ENCODE data around the gene TRMO.
A peak's percentile ranks its signal among the peaks of the same experiment; 100 is the strongest.

Gene TRMO

DNA sequence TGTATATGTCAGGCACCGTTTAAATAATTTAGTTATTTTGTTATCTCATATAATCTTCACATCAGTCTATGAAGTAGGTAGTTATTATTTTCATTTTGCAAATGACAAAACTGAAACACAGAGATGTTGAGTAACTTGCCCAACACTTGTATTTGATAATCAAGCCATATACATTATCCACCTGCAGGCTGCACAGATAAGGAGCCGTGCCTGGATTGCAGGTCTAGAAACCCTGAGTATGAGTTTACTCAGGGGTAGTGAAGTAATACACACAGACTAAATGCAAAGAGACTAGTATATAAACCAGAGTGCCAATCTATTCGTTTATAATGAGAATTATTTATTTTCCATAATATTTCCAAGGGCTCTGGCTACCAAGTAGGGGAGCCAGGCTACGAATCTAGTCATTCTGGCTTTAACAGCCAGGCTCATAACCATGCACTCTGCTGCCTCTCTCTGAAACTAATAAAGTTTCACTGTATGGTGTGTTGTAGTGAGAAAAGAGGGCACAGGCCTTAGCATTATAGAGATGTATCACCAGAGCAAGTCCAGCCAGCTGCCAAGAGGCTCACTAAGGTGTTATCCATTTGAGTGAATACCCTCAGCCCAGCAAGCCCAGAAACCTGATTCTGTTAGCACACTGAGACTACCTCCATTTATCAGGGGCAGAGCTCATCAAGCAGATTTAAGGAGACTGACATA lies 11.1 kb upstream of the TRMO start:
- ChIA-PET POLR2A (interaction anchor here (2.4 to 2.8 kb wide), 2 partner anchors 11 to 49 kb away, joined by 10 to 12 read pairs; partner anchors contain the start of genes ANP32B and TRMO), CTCF (no interaction called here)
- DNase-seq (ENCODE audit: extremely low spot score) = no peak
- no peak for TF ChIP-seq FOXM1 (IDR thresholded peaks at IDR 0.05; ENCODE audit: borderline replicate concordance)
- TF ChIP-seq LEF1 (IDR thresholded peaks at IDR 0.05; ENCODE audit: borderline replicate concordance) = no peak
- no peak for TF ChIP-seq HDGF (IDR thresholded peaks at IDR 0.05; ENCODE audit: borderline replicate concordance)
- TF ChIP-seq FOXK2 (IDR thresholded peaks at IDR 0.05) = no peak

- POLR2A ChIA-PET = no interaction called here
- TF ChIP-seq, protein P1, sequence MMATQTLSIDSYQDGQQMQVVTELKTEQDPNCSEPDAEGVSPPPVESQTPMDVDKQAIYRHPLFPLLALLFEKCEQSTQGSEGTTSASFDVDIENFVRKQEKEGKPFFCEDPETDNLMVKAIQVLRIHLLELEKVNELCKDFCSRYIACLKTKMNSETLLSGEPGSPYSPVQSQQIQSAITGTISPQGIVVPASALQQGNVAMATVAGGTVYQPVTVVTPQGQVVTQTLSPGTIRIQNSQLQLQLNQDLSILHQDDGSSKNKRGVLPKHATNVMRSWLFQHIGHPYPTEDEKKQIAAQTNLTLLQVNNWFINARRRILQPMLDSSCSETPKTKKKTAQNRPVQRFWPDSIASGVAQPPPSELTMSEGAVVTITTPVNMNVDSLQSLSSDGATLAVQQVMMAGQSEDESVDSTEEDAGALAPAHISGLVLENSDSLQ (IDR thresholded peaks at IDR 0.05) = no peak
- TF ChIP-seq TARDBP (IDR thresholded peaks at IDR 0.05) (no peak), ARNT (IDR thresholded peaks at IDR 0.05) (no peak), ELF4 (IDR thresholded peaks at IDR 0.05) (no peak), SUZ12 (IDR thresholded peaks at IDR 0.05) (no peak)
- CTCF ChIA-PET = no interaction called here
- DNase-seq (ENCODE audit: extremely low spot score) = no peak
These were observed 8.7 kb upstream of the TRMO start for GRCh38 chr9:97930972-97931371.

DNA sequence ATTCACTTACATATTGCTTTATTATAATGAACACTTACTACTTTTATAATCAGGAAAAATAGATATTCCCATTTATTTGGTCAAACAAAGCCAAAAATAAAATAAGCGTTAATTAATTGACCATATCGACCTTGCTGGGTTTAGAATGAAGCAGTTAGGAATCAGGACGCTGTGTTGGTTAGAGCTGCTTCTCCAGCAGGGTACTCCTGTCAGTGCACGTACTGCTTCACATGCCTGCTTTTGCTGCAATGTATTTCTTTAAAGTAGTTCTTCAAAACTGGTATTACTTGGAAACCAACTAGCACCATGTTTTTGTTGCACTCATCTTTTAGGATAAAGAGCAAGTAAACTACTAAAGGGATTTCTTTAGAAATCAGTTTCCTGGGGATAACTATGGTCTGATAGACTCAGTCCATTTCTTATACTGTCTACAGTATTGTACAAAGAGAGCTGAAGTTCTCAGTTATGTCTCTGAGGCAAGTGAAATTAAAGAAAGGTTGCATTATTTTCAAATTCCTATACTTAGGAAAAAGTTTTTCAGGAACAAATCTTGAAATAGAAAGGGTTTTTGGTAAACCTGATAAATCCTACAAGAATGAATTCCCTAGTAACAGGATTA lies 6.8 kb upstream of the TRMO start:
- POLR2A ChIA-PET = no interaction called here
- DNase-seq (ENCODE audit: extremely low spot score) = no peak
- CTCF ChIA-PET = interaction anchor here (0.6 kb wide), 1 partner anchor 1046 kb away, joined by 3 read pairs; no protein-coding TSS in a partner anchor
- TF ChIP-seq ARNT (IDR thresholded peaks at IDR 0.05) (no peak), SP1 (IDR thresholded peaks at IDR 0.05) (no peak)

DNA sequence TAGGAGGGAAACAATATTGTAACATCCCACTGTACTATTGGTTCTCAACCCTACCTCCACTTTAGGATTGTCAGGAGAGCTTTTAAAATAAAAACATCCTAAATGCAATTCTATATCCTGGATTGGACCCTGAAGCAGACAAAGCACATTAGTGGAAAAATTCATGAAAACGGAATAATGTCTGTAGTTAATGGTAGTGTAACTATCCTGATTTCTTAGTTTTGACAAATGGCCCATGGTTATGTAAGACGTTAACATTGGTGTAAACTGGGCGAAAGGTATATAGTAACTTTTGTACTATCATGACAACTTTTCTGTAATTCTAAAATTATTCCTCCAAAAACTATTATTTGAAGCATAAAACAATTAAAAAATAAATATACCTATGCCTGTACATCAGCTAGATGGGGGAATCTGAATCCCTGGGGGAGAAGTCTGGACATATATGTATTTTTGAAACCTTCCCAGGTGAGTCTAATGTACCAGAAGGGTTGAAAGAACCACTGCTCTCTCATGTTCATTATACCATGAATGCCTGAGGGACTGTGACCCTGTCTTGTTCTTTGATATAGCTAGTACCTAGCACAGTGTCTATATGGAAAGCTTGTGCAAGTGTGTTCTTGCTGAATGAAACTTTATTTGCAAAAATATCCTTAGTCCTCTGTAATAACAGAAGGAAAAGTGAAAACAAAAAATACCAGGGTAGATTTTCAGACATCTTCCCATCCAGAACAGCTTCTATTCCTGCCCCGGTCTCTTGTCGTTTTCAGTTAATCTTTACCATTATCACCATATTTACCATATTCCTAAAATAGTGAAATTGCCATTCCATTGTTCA lies 3.4 kb upstream of the TRMO start:
- POLR2A ChIA-PET = interaction anchor here (0.8 kb wide), 1 partner anchor 57 kb away, joined by 4 read pairs; the partner anchor contains the start of gene ANP32B
- TF ChIP-seq SUZ12 (IDR thresholded peaks at IDR 0.05) = no peak
- no peak for DNase-seq (ENCODE audit: extremely low spot score)
- CTCF ChIA-PET = interaction anchor here (0.6 to 0.9 kb wide), 3 partner anchors 9 to 186 kb away, joined by 3 read pairs; no protein-coding TSS in a partner anchor

- no peak for TF ChIP-seq CTBP1 (IDR thresholded peaks at IDR 0.05; ENCODE audit: borderline replicate concordance)
- no peak for TF ChIP-seq SUZ12 (IDR thresholded peaks at IDR 0.05)
- TF ChIP-seq SP1 (IDR thresholded peaks at IDR 0.05) = no peak
- no peak for TF ChIP-seq TARDBP (IDR thresholded peaks at IDR 0.05)
- TF ChIP-seq ARNT (IDR thresholded peaks at IDR 0.05) = no peak
- no peak for TF ChIP-seq NFRKB (IDR thresholded peaks at IDR 0.05)
- no peak for TF ChIP-seq FOXK2 (IDR thresholded peaks at IDR 0.05)
- no peak for TF ChIP-seq BHLHE40 (IDR thresholded peaks at IDR 0.05; ENCODE audit: borderline replicate concordance)
- TF ChIP-seq LEF1 (IDR thresholded peaks at IDR 0.05; ENCODE audit: borderline replicate concordance) = no peak
- no peak for TF ChIP-seq ELF4 (IDR thresholded peaks at IDR 0.05)
- no peak for TF ChIP-seq FOXM1 (IDR thresholded peaks at IDR 0.05; ENCODE audit: borderline replicate concordance)
- TF ChIP-seq FOXA1 (IDR thresholded peaks at IDR 0.05) = no peak
- TF ChIP-seq, protein P1 (IDR thresholded peaks at IDR 0.05) = no peak
- TF ChIP-seq ZNF384 (IDR thresholded peaks at IDR 0.05) = no peak
- no peak for TF ChIP-seq L3MBTL2 (conservative IDR thresholded peaks at IDR 0.05)
- ChIA-PET CTCF (interaction anchor here (0.6 to 1.1 kb wide), 3 partner anchors 110 to 279 kb away, joined by 3 to 4 read pairs (median 3); no protein-coding TSS in a partner anchor), POLR2A (interaction anchor here (2.7 kb wide), 1 partner anchor 58 kb away, joined by 25 read pairs; the partner anchor contains the start of gene ANP32B)
- no peak for DNase-seq (ENCODE audit: extremely low spot score)
These were observed 2.1 kb upstream of the TRMO start for GRCh38 chr9:97924386-97924785.

- ChIA-PET CTCF (interaction anchor here (0.6 to 1.5 kb wide), 5 partner anchors 111 to 278 kb away, joined by 3 to 10 read pairs (median 4); partner anchors contain the start of gene NANS), POLR2A (interaction anchor here (1.0 to 2.7 kb wide), 4 partner anchors 11 to 332 kb away, joined by 4 to 25 read pairs (median 8); partner anchors contain the start of genes ANP32B and TBC1D2)
- peak; percentile 53 for DNase-seq (ENCODE audit: extremely low spot score)
- no peak; the same call in 1 of the 2 replicates for TF ChIP-seq L3MBTL2 (conservative IDR thresholded peaks at IDR 0.05)
- TF ChIP-seq TARDBP (IDR thresholded peaks at IDR 0.05) = 0 out of 2 replicates have a peak, but pooled peaks have one; percentile 25
These were observed 1.3 kb upstream of the TRMO start for GRCh38 chr9:97923529-97924108.

All from HEK293T (cell line).